Panc1 (cell line): ENCODE measurements around the gene SEMA4B. TPM values are rescaled to one million over a fixed set of nuclear protein-coding genes. Genes with fewer than 3 reads are reported as not detected.

Experiments
- ATAC-seq: fragments of 200-7000 bp; cut with Tn5 transposase; 2 replicates; pipeline ENCODE4 v1.9.1; 2020; ENCODE audit warnings: mild to moderate bottlenecking, moderate library complexity
- BruUV-seq: library from RNA; stranded (reverse); fragments of 400-500 nt; replicated peaks from 2 replicates; lab custom pipeline; 2021; lab: Mats Ljungman, UMichigan
- CTCF ChIA-PET: fragments of 300-600 bp; sonication (Branson Sonifier 250); formaldehyde crosslinking; loops from one replicate; lab custom pipeline; 2022; ENCODE audit warnings: antibody characterized with exemption; lab: Charles Lee
- POLR2A ChIA-PET: fragments of 300-600 bp; sonication (Branson Sonifier 250); formaldehyde crosslinking; loops from one replicate; lab custom pipeline; 2022; ENCODE audit warnings: antibody characterized with exemption; lab: Charles Lee
- DNase-seq: peaks from one replicate; pipeline ENCODE4 v3.0.0-alpha.2; 2010; ENCODE audit warnings: low read depth, low spot score
- H3K27ac ChIP-seq: 2 replicates; pipeline ENCODE4 v1.5.1; 2011; ENCODE audit warnings: mild to moderate bottlenecking, low read length, inconsistent platforms
- H3K27me3 ChIP-seq: fragments of 200-500 bp; sonication (Bioruptor generic); 2 replicates; pipeline ENCODE4 v1.6.0; 2014; ENCODE audit warnings: low read length, inconsistent platforms; ENCODE audit not compliant: control insufficient read depth, insufficient read depth
- H3K36me3 ChIP-seq: fragments of 200-500 bp; sonication (Bioruptor generic); 2 replicates; pipeline ENCODE4 v1.5.1; 2014; ENCODE audit warnings: inconsistent platforms, mild to moderate bottlenecking, low read length, moderate library complexity; ENCODE audit not compliant: control insufficient read depth, insufficient read depth
- H3K4me1 ChIP-seq: 2 replicates; pipeline ENCODE4 v1.5.1; 2011; ENCODE audit warnings: inconsistent platforms, mild to moderate bottlenecking, low read length, moderate library complexity; ENCODE audit not compliant: control insufficient read depth, insufficient read depth
- H3K4me3 ChIP-seq, 2 experiments: 2 replicates each; pipeline ENCODE4 v1.5.1; 2011 to 2012; ENCODE audit warnings: low read depth in 2 of 2, low read length in 2 of 2, mild to moderate bottlenecking in 2 of 2, inconsistent platforms in 1 of 2, moderate library complexity in 1 of 2
- H3K9me3 ChIP-seq: fragments of 200-500 bp; sonication (Bioruptor generic); 2 replicates; pipeline ENCODE4 v1.5.1; 2014; ENCODE audit warnings: low read depth, mild to moderate bottlenecking, inconsistent platforms, low read length, moderate library complexity; ENCODE audit not compliant: control insufficient read depth, insufficient read depth
- CTCF ChIP-seq: fragments of 450-650 bp; IDR thresholded peaks from 2 replicates; pipeline ENCODE4 v1.5.1; 2017; ENCODE audit warnings: mild to moderate bottlenecking
- POLR2AphosphoS5 ChIP-seq: IDR thresholded peaks from 2 replicates; pipeline ENCODE4 v1.6.1; 2012; ENCODE audit warnings: mild to moderate bottlenecking, low read depth, low read length, moderate library complexity
- REST ChIP-seq, 2 experiments: IDR thresholded peaks; 2 replicates each; pipeline ENCODE4 v1.6.1; 2011 to 2012; ENCODE audit warnings: low read depth in 2 of 2, control low read depth in 1 of 2, low read length in 1 of 2, mild to moderate bottlenecking in 1 of 2, moderate library complexity in 1 of 2; ENCODE audit not compliant: insufficient read depth in 1 of 2
- TCF7L2 ChIP-seq: IDR thresholded peaks from 2 replicates; pipeline ENCODE4 v1.6.1; 2011; ENCODE audit warnings: mild to moderate bottlenecking, low read depth, low read length, inconsistent platforms
- in situ Hi-C: cut with HindIII; loops from 2 replicates; pipeline ENCODE4 v1.10.0; 2016; ENCODE audit warnings: low sequenced_read_pairs, low pct_unique_long_range_greater_than_20kb
- intact Hi-C: fragments of 100-400 bp; cut with micrococcal nuclease; formaldehyde crosslinking; loops from one replicate; pipeline ENCODE4 v1.10.0; 2022; ENCODE audit not compliant: unreplicated experiment
- total RNA-seq: library from RNA; stranded (reverse); gene quantifications from one replicate; pipeline ENCODE4 v1.2.1, GENCODE V29; 2021; ENCODE audit not compliant: unreplicated experiment

SEMA4B gene
- total RNA-seq, 1 experiment from 2014 or later: 600 TPM

GRCh38 chr15:90219421-90220141, 18.5 kb downstream of the SEMA4B start:
- in situ Hi-C loops: loop anchor here (10.0 kb wide), 1 partner anchor 55 kb away; no protein-coding TSS in a partner anchor
- no peak overlapping the region for H3K4me3 ChIP-seq
- peaks cover 95% of the 10 kb centered on the region for H3K4me1 ChIP-seq
- H3K27me3 ChIP-seq: no peaks in the 10 kb centered on the region
- ChIA-PET CTCF (interaction anchor here (0.6 kb wide), 1 partner anchor 60 kb away, joined by 4 read pairs; no protein-coding TSS in a partner anchor), POLR2A (interaction anchor here (0.7 kb wide), 1 partner anchor 58 kb away, joined by 4 read pairs; no protein-coding TSS in a partner anchor)
- no peaks in the 10 kb centered on the region for H3K9me3 ChIP-seq
- intact Hi-C loops: no loop called here
- BruUV-seq: no TSS peak
- DNase-seq (no peak), ATAC-seq (peak; percentile 51)
- H3K36me3 ChIP-seq: peaks cover 25% of the 10 kb centered on the region
- peak overlapping the region; percentile 100 for H3K27ac ChIP-seq
- TF ChIP-seq TCF7L2 (no peak), POLR2AphosphoS5 (peak; percentile 82), CTCF (peak; percentile 89), REST (IDR thresholded peaks at IDR 0.05; ENCODE audit: insufficient read depth in 1 of 2, low read depth in 2 of 2, low read length in 1 of 2) (no peak)

- Histone ChIP-seq H3K4me1 (peaks cover 96% of the 10 kb centered on the region), H3K27ac (peak overlapping the region; percentile 99), H3K27me3 (no peaks in the 10 kb centered on the region), H3K4me3 (no peak overlapping the region), H3K9me3 (no peaks in the 10 kb centered on the region), H3K36me3 (peaks cover 34% of the 10 kb centered on the region)
- ChIA-PET POLR2A (interaction anchor here (0.6 to 1.1 kb wide), 3 partner anchors 37 to 78 kb away, joined by 3 to 12 read pairs (median 5); no protein-coding TSS in a partner anchor), CTCF (interaction anchor here (0.6 to 1.2 kb wide), 9 partner anchors 9 to 323 kb away, joined by 3 to 5 read pairs (median 3); partner anchors contain the start of genes SEMA4B and TTLL13)
- in situ Hi-C loops: no loop called here
- DNase-seq: no peak
- TF ChIP-seq CTCF (no peak; the same call in 1 of the 2 replicates), POLR2AphosphoS5 (peak; percentile 54; the same call in 1 of the 2 replicates)
- ATAC-seq: peak; percentile 64
- BruUV-seq: no TSS peak
- intact Hi-C loops: no loop called here
These were observed 20.2 kb downstream of the SEMA4B start for GRCh38 chr15:90221246-90221900.
